HG03354 (cell line): ENCODE measurements around the gene SLC12A5.

Experiments
- ATAC-seq: cut with Tn5 transposase; IDR thresholded peaks from one replicate; pipeline ENCODE4 v1.9.1; 2021; ENCODE audit warnings: mild to moderate bottlenecking; ENCODE audit not compliant: unreplicated experiment, poor library complexity, severe bottlenecking

Gene SLC12A5

DNA sequence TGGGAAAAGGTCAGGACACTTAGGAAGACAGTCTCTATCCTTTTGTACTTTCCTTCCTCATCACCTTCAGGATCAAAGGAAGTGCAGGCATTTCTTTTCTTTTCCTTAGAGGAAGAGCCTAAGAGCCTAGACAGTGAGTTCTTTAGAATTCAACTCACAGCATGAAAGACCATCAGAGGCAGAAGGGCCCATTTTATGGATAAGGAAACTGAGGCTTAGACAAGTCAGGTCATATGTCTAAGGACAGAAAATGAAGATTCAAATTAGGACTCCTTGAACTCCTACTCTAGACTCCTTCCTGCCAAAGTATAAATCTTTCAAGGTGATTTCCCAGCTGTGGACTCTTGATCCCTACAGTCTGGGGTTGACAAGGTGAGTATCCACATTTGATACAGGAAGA is 20.8 kb downstream of the SLC12A5 start:
- ATAC-seq, result no peak

DNA sequence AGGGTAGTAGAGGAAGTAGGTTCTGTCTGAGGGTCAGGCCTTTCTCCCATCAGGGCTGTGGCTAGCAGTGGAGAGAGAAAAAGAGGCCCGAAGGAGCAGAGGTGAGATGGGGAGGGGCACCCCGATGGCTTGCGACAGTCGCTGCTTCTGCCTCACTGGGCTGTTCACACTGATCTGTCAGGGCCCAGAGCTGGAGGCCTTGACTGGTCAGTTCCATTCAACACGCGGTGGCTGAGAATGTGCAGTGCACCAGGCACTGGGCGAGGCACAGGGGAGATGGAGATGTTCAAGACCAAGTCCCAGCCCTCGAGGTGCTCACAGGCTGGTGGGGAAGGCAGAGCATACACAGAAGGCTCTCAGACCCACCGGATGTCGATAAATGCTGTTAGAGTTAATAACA is 21.4 kb downstream of the SLC12A5 start:
- no peak for ATAC-seq

DNA sequence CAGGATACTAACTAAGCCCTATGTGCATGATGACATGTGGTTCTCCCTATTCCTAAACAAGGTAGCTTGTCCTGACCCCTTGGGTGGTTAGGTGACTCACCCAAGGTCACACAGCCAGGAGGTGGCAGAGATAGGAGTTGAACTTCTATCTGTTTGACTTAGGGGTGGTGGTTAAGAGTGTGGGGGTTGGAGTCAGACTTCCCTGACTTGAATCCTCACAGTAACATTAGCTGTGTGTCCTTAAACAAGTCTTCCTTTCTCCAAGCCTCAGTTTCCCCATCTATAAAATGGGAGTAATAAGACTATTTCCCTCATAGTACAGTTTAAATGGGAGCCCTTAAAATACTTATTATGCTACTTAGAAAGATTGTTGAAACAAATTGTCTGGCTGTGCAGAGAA is 21.9 kb downstream of the SLC12A5 start:
- ATAC-seq, result no peak

DNA sequence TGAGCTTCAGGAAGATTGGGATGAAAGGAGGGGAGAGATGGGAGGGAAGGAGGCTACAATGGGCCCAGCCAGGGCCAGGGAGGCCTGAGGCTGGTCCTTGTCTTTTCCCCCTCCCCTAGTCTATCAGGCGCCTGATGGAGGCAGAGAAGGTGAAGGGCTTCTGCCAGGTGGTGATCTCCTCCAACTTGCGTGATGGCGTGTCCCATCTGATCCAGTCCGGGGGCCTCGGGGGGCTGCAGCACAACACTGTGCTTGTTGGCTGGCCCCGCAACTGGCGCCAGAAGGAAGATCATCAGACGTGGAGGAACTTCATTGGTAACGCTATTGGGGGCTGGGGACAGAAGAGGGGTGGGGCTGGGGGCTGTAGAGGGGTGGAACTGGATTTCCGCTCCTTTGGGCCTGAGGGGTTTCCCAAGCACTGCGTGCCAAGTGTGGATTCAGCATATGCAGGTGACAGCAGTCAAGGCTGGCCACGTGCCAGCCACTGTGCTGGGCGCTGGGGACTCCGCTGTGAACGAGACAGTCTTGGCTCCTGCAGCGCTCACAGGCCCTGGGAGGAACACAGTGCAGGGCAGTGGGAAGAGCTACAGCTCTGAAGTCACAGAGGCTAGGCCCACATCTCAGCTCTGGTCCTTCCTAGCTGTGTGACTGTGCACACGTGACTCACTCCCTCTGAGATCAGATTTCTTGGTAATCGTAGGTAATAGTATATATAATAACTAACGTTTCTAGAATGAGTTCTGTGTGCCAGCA is 22.7 kb downstream of the SLC12A5 start:
- no peak for ATAC-seq

DNA sequence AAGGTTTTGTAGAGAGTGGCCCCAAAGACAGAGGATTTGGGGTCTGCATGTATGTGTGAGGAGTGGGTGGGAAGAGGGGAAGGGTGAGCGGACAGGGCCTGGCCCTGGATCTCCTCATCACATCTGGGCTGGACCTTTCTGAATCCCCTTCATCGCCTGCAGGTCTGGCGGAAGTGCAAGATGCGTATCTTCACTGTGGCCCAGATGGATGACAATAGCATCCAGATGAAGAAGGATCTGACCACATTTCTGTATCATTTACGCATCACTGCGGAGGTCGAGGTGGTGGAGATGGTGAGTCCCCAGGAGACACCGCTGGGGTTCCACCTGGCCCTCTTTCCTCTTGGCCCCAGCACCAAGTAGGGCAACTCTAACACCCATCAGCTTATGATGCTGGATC is 24.4 kb downstream of the SLC12A5 start:
- ATAC-seq, result no peak

DNA sequence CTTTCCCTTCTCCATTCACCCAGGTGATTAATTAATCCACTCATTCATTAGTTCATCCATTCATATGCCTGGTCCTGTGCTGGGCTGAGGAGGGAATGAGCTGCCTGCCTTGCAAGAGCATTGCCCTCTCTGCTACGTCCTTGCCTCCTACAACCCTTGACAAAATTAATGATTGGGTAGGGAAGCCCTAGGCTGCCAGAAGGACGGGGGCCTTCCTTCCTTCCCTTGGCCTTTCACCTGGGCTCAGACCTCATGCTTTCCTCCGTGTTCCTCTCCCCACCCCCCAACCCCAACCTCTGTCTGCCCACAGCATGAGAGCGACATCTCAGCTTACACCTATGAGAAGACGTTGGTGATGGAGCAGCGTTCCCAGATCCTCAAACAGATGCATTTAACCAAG is 25.6 kb downstream of the SLC12A5 start:
- no peak for ATAC-seq

DNA sequence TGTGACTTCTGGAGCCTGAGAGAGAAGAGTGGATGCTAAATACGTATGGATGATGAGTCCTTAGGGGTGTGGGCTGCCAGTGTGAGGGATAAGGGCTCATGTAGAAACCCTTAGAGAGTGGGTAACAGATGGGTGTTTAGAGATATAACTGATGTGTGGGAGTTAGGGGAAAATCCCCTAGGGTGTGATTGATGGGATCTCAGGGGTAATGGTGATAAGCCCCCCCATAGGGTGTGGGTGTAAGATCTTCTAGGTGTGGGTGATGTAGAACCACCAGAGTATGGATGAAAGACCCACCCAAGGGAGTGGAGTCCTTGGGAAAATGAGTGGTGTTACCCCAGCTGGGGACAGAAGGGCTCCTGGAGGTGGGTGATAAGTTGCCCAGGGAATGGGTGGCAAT is 26.3 kb downstream of the SLC12A5 start:
- no peak for ATAC-seq

DNA sequence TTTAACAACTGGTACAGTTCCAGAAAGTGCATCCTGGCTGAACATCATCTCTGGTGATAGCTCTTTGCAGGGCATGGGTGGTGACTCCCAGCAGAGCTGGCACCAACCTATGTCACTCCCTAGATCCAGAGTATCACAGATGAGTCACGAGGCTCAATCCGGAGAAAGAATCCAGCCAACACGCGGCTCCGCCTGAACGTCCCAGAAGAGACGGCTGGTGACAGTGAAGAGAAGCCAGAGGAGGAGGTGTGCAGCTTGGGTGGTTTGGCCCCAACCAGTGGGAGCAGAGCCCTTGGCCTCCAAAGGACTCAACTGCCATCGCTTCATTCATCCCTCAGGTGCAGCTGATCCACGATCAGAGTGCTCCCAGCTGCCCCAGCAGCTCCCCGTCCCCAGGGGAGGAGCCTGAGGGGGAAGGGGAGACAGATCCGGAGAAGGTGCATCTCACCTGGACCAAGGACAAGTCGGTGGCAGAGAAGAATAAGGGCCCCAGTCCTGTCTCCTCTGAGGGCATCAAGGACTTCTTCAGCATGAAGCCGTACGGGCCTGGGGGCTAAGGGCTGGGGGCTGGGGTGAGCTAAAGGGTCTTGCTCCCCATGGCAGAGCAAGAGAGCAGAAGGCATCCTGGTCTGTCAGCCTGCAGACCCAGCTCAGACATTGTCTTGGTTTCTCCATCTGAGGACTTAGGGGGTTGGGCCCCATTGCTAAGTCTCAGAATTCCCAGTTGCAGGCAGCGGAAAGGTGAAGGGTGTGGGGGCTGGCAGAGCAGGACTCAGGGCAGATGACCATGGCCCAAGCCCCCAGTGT is 27.2 kb downstream of the SLC12A5 start:
- ATAC-seq, result no peak

DNA sequence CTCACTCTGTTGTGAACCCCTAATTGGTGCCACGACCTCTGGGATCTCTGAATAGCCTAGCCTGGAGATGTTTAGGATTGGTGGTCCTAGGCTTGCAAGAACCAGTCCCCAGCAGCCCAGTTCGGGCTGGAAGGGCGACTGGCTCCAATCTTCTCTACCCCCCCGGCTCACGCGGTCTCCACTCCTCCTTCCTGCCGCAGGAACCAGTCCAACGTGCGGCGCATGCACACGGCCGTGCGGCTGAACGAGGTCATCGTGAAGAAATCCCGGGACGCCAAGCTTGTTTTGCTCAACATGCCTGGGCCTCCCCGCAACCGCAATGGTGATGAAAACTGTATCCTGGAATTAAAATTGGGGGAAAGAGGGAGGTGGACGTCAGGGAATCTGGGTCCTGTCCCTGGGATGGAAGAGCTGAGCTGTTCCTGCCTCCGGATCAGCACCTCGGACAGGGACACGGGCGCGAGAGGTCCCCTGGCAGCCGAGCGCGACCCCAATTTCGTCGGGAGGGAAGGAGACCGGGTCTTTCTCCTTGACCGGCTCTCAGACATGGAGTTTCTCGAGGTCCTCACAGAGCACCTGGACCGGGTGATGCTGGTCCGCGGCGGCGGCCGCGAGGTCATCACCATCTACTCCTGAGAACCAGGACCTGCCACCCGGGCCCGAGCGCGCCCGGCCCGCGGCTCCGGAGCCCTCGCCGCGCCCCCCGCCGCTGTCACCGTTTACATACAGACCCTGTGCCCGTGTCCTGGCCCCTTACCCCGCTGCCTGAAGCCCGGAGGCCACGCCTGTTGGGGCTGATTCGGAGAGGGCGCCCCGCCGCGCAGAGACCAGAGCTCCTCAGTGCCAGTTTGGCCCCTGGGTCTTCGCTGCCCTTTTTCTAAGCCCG is 28.2 kb downstream of the SLC12A5 start:
- ATAC-seq, result no peak

DNA sequence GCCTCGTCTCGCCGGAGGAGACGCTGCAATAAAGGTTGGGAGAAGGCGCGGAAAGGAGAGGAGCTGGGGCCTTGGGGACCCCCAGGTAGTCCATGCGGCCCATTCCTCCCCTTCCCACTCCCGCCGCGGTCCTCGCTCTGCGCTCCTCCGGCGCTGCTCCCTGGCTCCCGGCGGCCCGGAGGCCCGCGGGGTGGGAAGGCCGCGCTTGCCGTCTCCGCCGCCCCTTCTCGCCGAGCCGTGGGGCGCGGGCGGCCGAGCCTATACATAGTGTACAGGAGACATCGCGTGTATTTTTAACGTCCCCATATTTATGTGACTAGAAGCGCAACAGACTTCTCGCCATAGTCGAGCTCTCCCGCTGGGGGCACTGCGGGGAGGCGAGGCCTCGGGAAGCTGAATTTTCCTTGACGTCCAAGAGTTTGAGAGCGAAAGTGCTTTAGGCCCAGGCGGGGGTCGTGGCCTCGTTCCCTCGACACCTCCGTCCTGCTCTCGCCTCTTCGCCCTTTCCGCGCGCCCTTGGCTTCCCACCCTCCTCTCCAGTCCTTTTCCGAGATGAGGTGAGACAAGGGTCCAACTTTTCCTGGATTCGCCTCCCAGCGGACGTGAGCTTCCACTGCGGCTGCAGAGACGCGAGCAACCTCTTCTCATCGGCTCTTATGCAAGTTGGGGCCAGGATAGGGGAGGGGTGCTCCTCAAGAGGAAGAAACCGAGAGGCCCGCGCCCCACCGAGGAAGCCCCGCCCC is 29.0 kb downstream of the SLC12A5 start:
- ATAC-seq, result no peak

DNA sequence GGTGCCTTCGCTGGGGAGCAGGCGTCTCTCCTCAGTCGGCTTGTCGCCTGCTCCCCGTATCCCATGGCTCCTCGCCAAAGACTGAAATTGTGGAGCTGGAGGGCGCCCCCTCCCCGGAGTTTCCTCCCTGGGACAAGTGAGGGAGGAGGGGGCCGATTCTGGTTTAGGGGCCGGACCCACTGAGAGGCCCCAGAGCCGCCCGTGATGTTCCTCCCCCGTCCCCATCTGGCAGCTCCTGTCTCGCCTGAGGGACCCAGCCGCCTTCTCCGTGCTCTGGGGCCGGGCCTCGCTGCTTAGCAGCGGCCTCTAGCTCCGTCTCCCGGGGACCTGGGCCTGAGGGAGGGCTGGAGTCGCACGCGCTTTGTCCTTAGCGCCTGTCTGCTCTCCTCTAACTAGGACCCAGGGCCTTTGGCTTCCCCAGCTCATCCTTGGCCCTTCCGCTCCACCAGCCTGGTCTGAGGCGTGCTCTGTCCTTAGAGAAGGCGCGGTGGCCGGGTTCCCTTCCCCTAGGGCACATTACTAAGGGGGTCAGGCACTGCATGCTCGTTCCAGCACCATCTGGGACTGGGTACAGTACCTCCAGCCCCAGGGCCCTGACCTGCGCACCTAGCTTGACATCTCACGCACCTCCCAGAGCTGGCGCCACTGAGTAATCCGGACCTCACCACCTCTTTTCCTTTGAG is 29.7 kb downstream of the SLC12A5 start:
- ATAC-seq, result no peak

DNA sequence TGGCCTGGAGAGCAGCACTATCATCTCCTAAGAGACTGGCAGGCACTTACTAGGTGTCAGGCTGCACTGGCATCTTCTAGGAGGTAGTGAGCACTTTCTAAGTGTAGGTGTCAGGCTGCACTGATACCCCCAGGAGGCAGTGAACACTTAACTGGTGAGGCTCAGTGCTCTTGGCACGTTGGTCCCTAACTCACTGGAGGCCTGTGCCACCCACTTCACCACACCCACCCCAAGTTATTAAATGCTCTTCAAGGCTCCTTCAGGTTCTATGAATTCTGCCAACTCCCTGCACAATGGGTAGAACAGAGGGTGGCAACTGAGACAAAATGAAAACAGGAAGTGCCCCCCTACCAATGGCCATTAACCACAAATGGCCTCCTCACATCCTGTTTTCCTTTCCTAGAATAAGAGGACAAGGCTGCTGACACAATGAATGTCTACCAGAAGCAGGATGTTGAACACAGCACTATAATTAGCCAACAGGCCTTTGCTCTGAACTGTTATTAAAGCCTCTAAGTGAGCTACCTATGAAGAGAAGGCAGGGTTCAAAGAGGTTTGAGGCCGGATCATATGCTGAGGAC is 31.4 kb downstream of the SLC12A5 start:
- ATAC-seq, result no peak

DNA sequence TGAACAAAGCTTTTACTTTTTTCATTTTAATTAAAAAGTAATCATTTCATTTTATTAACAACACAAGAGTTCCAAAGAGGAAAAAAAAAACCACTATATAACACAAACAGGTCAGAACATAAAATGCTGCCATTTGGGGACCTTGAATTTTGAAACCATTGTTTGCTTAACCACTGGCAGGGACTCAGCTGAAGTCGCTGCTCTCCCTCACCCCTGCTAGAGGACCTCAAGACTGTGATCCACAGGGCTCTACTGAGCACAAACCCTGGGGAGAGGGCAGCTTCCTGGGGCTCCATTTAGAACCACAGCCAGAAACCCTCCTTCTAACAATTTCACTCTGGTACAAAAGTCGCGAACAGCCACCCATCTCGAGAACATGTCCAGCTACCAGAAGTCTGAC is 32.0 kb downstream of the SLC12A5 start:
- ATAC-seq, result no peak

DNA sequence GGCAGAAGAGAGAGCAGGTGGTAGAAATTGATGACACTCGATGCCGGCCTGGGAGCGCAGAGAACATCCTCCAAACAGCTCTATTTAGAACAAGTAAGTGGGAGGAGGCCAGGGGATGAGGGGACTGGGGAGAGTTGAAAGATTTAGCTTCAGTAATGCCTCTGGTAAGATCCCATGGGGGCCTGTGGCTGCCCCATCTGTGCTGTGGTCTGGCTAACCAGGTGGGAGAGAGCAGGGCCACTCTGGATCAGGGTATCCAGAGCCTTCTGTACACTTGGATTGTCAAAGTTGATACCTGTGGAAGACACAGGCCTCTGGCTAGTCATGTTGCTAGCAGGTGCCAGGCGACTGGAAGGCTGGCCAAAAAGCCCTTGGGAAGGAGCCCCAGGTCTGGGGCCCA is 33.1 kb downstream of the SLC12A5 start:
- ATAC-seq, result no peak

DNA sequence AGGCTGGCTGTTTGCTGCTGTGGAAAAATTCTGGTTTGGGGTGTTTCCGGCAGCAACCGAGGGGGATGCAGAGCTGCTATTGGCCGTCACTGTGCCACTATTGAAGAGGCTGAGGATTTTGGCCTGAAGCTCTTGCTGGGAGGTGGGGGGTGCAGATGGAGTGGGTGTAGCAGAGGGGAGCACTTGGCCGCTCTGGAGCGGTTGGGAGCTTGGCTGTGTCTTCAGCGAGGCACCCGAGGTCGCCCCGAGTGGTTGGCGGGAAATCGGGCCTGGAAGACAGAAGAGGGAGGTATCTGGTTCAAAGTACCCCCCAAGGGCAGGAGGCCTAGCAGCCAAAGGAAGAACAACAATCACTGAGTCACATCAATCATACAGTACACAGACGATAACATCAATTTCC is 33.6 kb downstream of the SLC12A5 start:
- ATAC-seq, result no peak

DNA sequence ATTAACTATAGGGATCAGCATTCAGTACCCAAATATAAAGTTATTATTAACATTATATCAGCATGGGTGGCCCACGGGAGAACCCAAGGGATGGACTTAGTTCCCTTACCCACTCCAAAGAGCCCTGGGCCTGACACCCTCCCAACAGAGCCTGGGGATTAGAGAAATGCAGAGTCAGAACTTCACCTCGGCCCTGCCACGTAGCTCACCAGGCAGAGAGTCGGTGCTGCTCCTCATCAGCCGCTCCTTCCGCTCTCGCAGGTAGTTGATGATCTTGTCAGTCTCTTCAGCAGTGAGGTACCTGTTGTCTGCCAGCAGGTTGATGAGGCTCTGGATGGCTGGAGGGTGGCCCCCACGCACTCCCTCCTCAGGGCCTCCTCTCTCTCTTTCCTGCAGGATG is 34.1 kb downstream of the SLC12A5 start:
- no peak for ATAC-seq

DNA sequence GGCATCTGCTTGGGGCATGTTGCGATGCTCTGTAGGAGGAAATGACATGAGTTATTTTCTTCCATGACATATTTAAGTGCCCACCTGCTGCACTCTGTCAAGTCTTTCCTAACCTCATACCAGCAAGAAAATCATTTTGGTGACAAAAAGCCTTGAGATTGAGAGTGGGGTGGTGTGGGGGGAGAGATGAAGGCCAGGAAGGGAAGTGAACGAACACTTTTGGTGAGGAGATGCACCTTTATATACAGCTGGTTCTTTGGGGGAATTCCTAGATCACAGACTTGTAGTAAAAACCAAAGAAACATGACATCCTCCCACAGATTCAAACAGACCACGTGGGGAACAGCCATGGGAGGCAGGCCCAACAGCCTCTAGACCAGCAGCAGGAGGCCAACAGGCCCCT is 34.6 kb downstream of the SLC12A5 start:
- ATAC-seq, result no peak

DNA sequence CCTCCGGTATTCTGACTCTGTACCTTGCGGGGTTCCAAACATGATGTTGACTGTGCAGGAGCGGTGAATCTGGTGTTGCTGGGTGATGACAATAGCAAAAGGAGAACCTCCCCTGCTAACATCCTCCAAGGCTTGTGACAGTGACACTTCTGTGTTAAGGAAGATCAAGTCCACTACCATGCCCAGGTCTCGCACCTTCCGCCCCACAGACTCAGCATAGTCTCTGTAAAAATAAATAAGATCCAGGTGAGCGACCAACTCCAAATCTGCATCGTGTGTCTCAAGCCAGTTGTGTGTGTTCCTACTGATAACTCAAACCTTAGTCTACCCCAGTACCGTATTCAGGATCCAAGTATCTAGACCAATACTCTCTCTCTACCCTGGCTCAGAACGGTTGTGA is 36.0 kb downstream of the SLC12A5 start:
- no peak for ATAC-seq

DNA sequence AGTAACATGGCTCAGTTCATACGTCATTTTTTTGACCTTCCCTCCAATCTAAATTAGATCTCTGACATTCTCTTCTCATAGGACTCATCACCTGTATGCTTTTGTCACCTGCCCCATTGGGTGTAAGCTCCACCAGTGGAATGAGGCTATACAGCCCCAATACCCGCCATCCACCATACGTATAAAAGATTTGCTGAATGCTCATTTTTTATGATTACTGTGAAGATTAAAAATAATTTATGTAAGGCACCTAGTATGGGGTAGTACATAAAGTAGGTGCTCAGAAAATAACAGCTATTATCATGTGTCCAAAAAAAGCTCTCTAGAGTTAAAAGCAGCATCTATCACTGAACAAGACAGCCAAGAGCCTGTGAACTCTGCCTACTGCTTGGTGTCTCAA is 36.7 kb downstream of the SLC12A5 start:
- no peak for ATAC-seq
